Measurements from ENCODE around the gene COTL1. TPM values are rescaled to one million over a fixed set of nuclear protein-coding genes. Genes with fewer than 3 reads are reported as not detected.
A peak's percentile ranks its signal among the peaks of the same experiment; 100 is the strongest.

COTL1 gene
- total RNA-seq, 1 experiment from 2014 or later: 102 TPM

- Mint-ChIP-seq H3K4me3 (no peak overlapping the region), H3K27me3 (ENCODE audit: low read depth) (no peaks in the 10 kb centered on the region), H3K4me1 (peaks cover 29% of the 10 kb centered on the region), H3K9me3 (no peaks in the 10 kb centered on the region), H3K36me3 (no peaks in the 10 kb centered on the region), H3K27ac (no peak overlapping the region)
- CTCF ChIA-PET: interaction anchor here (0.6 kb wide), 2 partner anchors 39 to 165 kb away, joined by 3 read pairs; no protein-coding TSS in a partner anchor
- DNase-seq (ENCODE audit: low spot score) (no peak), ATAC-seq (no peak)
- TF ChIP-seq ZNF317 (CRISPR knock-in tag; IDR thresholded peaks at IDR 0.05; ENCODE audit: borderline replicate concordance, low read depth) (no peak), MYBL2 (CRISPR knock-in tag; IDR thresholded peaks at IDR 0.05) (no peak), CDX4 (CRISPR knock-in tag; IDR thresholded peaks at IDR 0.05; ENCODE audit: borderline replicate concordance) (no peak), ESRRA (CRISPR knock-in tag; IDR thresholded peaks at IDR 0.05; ENCODE audit: borderline replicate concordance) (no peak), NFE2L1 (CRISPR knock-in tag; IDR thresholded peaks at IDR 0.05) (no peak), SOX15 (CRISPR knock-in tag; IDR thresholded peaks at IDR 0.05) (no peak), TEAD1 (CRISPR knock-in tag; IDR thresholded peaks at IDR 0.05) (no peak)
- TF ChIP-seq, protein P1, sequence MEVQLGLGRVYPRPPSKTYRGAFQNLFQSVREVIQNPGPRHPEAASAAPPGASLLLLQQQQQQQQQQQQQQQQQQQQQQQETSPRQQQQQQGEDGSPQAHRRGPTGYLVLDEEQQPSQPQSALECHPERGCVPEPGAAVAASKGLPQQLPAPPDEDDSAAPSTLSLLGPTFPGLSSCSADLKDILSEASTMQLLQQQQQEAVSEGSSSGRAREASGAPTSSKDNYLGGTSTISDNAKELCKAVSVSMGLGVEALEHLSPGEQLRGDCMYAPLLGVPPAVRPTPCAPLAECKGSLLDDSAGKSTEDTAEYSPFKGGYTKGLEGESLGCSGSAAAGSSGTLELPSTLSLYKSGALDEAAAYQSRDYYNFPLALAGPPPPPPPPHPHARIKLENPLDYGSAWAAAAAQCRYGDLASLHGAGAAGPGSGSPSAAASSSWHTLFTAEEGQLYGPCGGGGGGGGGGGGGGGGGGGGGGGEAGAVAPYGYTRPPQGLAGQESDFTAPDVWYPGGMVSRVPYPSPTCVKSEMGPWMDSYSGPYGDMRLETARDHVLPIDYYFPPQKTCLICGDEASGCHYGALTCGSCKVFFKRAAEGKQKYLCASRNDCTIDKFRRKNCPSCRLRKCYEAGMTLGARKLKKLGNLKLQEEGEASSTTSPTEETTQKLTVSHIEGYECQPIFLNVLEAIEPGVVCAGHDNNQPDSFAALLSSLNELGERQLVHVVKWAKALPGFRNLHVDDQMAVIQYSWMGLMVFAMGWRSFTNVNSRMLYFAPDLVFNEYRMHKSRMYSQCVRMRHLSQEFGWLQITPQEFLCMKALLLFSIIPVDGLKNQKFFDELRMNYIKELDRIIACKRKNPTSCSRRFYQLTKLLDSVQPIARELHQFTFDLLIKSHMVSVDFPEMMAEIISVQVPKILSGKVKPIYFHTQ (CRISPR knock-in tag; IDR thresholded peaks at IDR 0.05): no peak
- TF ChIP-seq, protein P2, sequence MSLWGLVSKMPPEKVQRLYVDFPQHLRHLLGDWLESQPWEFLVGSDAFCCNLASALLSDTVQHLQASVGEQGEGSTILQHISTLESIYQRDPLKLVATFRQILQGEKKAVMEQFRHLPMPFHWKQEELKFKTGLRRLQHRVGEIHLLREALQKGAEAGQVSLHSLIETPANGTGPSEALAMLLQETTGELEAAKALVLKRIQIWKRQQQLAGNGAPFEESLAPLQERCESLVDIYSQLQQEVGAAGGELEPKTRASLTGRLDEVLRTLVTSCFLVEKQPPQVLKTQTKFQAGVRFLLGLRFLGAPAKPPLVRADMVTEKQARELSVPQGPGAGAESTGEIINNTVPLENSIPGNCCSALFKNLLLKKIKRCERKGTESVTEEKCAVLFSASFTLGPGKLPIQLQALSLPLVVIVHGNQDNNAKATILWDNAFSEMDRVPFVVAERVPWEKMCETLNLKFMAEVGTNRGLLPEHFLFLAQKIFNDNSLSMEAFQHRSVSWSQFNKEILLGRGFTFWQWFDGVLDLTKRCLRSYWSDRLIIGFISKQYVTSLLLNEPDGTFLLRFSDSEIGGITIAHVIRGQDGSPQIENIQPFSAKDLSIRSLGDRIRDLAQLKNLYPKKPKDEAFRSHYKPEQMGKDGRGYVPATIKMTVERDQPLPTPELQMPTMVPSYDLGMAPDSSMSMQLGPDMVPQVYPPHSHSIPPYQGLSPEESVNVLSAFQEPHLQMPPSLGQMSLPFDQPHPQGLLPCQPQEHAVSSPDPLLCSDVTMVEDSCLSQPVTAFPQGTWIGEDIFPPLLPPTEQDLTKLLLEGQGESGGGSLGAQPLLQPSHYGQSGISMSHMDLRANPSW (CRISPR knock-in tag; conservative IDR thresholded peaks at IDR 0.05; ENCODE audit: low read depth): no peak
- TF ChIP-seq, protein P3, sequence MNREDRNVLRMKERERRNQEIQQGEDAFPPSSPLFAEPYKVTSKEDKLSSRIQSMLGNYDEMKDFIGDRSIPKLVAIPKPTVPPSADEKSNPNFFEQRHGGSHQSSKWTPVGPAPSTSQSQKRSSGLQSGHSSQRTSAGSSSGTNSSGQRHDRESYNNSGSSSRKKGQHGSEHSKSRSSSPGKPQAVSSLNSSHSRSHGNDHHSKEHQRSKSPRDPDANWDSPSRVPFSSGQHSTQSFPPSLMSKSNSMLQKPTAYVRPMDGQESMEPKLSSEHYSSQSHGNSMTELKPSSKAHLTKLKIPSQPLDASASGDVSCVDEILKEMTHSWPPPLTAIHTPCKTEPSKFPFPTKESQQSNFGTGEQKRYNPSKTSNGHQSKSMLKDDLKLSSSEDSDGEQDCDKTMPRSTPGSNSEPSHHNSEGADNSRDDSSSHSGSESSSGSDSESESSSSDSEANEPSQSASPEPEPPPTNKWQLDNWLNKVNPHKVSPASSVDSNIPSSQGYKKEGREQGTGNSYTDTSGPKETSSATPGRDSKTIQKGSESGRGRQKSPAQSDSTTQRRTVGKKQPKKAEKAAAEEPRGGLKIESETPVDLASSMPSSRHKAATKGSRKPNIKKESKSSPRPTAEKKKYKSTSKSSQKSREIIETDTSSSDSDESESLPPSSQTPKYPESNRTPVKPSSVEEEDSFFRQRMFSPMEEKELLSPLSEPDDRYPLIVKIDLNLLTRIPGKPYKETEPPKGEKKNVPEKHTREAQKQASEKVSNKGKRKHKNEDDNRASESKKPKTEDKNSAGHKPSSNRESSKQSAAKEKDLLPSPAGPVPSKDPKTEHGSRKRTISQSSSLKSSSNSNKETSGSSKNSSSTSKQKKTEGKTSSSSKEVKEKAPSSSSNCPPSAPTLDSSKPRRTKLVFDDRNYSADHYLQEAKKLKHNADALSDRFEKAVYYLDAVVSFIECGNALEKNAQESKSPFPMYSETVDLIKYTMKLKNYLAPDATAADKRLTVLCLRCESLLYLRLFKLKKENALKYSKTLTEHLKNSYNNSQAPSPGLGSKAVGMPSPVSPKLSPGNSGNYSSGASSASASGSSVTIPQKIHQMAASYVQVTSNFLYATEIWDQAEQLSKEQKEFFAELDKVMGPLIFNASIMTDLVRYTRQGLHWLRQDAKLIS (CRISPR knock-in tag; IDR thresholded peaks at IDR 0.05; ENCODE audit: borderline replicate concordance): no peak
- POLR2A ChIA-PET: interaction anchor here (0.6 kb wide), 1 partner anchor 25 kb away, joined by 3 read pairs; no protein-coding TSS in a partner anchor
Observed at GRCh38 chr16:84545114-84545737, 72.7 kb downstream of the COTL1 start.

DNA sequence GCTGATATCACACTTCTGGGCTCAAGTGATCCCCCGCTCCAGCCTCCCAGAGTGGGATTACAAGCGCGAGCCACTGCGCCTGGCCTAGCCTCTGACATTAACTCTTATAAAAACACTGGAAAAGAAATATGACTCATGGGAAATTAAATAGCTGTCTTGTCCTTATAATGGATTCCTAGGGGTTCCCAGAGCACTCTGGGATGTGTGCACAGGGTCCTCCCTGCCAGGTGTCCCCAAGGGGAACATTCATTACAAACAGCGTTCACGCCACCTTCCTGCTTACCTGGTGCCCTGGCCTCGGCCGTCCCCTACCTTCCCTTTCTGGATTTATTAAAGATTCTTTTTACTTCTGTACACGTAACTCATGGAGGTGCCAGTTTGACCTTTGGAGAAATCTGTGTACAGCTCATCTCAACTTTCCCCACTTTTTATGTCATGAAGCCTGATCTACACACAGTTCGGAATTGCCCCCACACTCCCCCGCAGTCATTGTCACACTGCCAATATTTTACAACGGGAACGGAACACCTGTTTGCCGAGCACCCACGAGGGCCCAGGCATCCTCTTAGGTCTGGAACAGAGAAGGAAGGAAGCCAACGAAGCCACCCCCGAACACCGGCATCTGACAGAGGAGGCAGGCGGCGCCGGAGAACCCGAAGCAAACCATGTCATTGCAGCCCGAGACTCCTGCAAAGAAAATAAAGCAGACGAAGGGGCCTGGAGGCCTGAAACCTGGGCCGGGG is 73.7 kb downstream of the COTL1 start:
- Mint-ChIP-seq H3K27me3 (ENCODE audit: low read depth) (no peaks in the 10 kb centered on the region), H3K4me1 (peaks cover 22% of the 10 kb centered on the region), H3K9me3 (no peaks in the 10 kb centered on the region), H3K36me3 (no peaks in the 10 kb centered on the region), H3K4me3 (no peak overlapping the region), H3K27ac (0 out of 2 replicates have a peak overlapping the region, but pooled peaks have one; percentile 17)
- POLR2A ChIA-PET: no interaction called here
- CTCF ChIA-PET: no interaction called here
- ATAC-seq (no peak), DNase-seq (ENCODE audit: low spot score) (no peak)
- TF ChIP-seq ATF1 (CRISPR knock-in tag; IDR thresholded peaks at IDR 0.05): no peak
- no peak for TF ChIP-seq ZMAT4 (CRISPR knock-in tag; IDR thresholded peaks at IDR 0.05)
- no peak for TF ChIP-seq FOXP4 (CRISPR knock-in tag; IDR thresholded peaks at IDR 0.05)
- TF ChIP-seq FOXJ3 (CRISPR knock-in tag; IDR thresholded peaks at IDR 0.05; ENCODE audit: borderline replicate concordance): no peak
- TF ChIP-seq, protein P4, sequence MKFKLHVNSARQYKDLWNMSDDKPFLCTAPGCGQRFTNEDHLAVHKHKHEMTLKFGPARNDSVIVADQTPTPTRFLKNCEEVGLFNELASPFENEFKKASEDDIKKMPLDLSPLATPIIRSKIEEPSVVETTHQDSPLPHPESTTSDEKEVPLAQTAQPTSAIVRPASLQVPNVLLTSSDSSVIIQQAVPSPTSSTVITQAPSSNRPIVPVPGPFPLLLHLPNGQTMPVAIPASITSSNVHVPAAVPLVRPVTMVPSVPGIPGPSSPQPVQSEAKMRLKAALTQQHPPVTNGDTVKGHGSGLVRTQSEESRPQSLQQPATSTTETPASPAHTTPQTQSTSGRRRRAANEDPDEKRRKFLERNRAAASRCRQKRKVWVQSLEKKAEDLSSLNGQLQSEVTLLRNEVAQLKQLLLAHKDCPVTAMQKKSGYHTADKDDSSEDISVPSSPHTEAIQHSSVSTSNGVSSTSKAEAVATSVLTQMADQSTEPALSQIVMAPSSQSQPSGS (CRISPR knock-in tag; IDR thresholded peaks at IDR 0.05; ENCODE audit: borderline replicate concordance, low read depth): no peak

Measured in WTC11 (cell line).